NB4 (cell line): ENCODE measurements around the gene ROR2.

ENCODE experiments used
- POLR2A ChIP-seq: IDR thresholded peaks from 2 replicates; pipeline ENCODE4 v1.6.1; 2011; ENCODE audit warnings: mild to moderate bottlenecking; ENCODE audit not compliant: insufficient read length; ENCODE audit errors: extremely low read depth
- TF ChIP-seq, protein P1 (sequence below): IDR thresholded peaks from one replicate; pipeline ENCODE4 v1.5.1; 2012; ENCODE audit warnings: low read depth, low read length
- TF ChIP-seq, protein P2 (sequence below): IDR thresholded peaks from 2 replicates; pipeline ENCODE4 v1.6.1; 2011; ENCODE audit warnings: low read depth, low read length

DNA sequence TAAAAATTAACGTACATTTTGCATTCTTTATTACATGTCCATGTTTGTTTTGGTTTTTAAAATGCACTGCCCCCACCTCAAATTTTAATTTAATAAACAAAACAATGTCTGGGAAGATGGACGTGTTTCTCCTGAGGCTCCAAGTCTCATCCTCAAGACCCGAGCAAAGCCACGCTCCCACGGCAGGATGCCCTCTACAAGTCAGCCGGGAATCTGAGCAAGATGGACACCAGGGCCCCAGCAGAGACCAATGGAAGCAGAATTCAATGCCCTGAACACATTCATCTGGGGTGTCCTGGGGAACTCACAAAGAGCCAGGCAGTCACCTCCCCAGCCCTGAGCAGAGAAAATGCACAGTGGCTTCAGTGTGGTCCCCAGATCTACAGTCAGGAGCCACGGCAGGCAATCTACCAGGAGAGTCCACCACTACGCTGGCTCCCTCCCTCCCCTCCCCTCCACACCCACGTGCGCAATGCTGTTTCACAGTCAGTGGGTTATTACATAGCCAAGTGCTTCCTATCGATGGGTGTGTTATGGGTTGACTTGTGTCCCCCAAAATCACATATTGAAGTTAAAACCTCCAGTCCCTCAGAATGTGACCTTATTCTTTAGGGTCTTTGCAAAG, 129.8 kb downstream of the ROR2 start:
- TF ChIP-seq, protein P1, sequence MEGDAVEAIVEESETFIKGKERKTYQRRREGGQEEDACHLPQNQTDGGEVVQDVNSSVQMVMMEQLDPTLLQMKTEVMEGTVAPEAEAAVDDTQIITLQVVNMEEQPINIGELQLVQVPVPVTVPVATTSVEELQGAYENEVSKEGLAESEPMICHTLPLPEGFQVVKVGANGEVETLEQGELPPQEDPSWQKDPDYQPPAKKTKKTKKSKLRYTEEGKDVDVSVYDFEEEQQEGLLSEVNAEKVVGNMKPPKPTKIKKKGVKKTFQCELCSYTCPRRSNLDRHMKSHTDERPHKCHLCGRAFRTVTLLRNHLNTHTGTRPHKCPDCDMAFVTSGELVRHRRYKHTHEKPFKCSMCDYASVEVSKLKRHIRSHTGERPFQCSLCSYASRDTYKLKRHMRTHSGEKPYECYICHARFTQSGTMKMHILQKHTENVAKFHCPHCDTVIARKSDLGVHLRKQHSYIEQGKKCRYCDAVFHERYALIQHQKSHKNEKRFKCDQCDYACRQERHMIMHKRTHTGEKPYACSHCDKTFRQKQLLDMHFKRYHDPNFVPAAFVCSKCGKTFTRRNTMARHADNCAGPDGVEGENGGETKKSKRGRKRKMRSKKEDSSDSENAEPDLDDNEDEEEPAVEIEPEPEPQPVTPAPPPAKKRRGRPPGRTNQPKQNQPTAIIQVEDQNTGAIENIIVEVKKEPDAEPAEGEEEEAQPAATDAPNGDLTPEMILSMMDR: no peak
- no peak for TF ChIP-seq POLR2A
- TF ChIP-seq, protein P2, sequence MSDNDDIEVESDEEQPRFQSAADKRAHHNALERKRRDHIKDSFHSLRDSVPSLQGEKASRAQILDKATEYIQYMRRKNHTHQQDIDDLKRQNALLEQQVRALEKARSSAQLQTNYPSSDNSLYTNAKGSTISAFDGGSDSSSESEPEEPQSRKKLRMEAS: no peak
